HK-2 (cell line): ENCODE results near the gene RHCE.
"Not testable (repeated sequence)": the region's sequence is repeated elsewhere in the genome, so short reads cannot be mapped to it uniquely, and the experiment has no call there.

Experiments used
- DNase-seq: peaks from one replicate; pipeline ENCODE4 v3.0.0-alpha.2; 2018; ENCODE audit not compliant: unreplicated experiment

The RHCE gene

DNA sequence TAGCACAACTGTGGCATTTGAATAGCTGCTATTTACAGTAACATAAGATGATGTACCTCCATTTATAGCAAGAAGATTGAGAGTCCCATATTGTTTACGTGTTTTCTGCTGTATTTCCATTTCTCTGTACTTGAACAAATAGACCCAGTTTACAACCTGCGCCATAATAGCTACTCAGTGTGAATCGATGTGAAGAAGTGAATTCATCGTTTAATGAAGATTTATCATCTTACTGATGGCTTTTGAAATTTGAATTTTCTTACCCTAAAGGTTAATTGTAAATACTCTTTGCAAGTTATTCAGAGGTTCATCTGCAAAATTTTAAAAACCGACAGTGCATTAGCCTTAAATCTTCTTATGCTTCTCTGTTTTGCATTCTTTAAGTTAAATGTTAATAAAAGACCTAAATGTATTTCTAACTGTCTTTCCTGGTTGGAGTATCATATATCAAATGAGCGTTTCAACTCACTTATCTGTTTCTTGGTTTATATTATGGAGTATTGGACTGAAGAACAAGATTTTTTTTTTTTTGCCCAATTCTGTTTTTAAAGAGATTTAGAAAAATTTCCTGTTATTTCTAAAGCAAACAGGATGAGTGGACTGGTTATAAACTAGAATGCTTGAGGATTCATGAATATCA lies 12.2 kb upstream of the RHCE start:
- no peak for DNase-seq

GRCh38 chr1:25431955-25432719 lies 11.5 kb upstream of the RHCE start:
- no peak for DNase-seq

GRCh38 chr1:25430967-25431881 lies 10.6 kb upstream of the RHCE start:
- DNase-seq = no peak

- peak; percentile 98 for DNase-seq
These were observed 9.7 kb upstream of the RHCE start, which contains the start of gene MACO1 for GRCh38 chr1:25430073-25430966. Gene MACO1 (plus strand): TSS chr1:25430897. CDS start chr1:25431099, 202 bp downstream.

DNA sequence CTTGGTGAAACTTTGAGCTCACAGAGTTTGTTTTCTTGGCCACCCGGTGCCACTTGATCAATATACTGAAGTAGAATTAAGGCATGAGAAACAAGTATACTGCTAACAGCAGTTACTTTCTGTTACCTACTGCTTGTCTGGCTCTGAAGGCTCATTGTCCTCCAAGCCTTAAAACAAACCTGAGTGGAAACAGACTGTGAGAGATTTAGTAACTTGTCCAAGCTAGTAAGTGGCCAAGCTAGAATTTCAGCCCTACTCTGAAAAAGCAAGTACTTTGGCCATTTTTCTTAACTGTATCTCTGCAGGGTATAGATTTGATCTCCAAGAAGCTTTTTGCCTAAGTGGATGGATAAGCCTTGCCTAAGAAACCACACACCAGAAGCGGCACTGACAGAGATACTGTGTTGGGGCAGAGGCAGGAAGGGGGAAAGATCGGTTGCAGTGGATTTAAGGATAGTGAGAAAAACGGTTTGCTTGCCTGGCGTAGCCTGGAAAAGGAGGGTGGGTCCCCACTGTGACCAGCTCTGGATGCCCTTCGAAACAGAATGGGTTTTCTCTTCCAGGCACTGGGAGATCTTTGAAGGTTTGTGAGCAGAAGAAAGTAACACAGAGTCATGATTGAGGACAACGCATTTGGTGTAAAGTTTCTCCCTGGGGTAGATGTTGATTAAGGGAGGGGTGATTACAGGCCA lies 8.0 kb upstream of the RHCE start:
- no peak for DNase-seq

DNA sequence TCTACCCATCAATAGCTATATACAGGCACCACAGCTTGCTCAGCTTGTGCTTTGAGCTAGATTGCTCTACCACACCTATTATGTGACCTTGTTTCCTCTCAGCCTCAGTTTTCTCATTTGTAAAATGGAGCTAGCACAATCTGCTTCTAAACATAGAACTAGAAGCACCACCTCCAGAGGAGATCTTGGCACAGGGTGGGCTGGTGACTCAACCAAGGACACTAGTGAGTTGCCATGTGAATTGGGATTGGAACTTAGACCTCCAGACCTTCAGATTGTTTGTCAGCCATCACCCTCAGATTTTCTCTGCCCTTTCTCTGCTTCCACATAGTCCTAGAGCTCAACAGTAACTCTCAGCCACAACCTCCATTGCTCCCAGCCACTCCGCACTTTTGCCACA lies 7.1 kb upstream of the RHCE start:
- DNase-seq = no peak

DNA sequence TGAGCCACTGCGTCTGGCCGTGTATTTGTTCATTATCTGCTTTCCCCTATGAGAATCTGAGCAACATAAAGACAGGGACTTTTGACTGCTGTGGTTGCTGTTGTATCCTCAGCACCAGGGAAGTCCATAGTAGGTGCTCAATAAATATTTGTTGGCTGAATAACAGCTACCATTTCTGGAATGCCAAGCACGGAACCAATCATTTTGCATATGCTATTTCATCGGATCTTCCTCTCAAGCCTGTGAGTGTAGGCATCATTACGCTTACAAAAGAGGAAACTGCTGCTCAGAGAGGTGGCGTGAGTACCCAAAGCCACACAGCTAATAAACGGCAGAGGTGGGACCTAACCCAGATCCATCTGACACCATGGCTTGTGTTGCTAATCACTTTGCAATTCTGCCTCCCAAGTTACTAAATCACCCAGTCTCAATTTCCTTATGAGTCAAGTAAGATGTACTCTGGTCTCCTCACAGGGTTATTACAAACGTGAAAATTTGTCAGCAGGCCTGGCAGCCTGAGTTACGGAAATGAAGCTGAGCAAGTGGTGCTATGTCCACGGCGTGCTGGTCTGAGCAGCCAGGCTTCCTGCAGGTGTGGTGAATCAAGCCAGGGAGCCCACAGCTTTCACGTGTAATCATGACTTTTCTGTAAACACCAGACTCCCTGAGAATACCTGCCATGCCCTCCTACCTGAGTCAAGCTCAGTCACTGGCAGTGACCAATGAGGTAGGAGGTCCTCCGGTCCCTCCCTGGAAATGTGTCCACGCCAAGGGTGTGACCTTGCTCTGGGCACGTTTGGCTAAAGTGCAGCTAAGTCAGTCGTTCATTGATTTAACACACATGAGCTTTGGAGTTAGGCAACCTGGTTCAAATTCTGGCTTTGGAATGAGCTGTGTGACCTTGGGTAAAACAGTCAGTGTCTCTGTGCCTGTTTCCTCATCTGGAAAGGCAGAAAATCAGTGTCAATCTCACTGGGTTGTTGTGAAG lies 4.8 kb upstream of the RHCE start:
- no peak for DNase-seq

DNA sequence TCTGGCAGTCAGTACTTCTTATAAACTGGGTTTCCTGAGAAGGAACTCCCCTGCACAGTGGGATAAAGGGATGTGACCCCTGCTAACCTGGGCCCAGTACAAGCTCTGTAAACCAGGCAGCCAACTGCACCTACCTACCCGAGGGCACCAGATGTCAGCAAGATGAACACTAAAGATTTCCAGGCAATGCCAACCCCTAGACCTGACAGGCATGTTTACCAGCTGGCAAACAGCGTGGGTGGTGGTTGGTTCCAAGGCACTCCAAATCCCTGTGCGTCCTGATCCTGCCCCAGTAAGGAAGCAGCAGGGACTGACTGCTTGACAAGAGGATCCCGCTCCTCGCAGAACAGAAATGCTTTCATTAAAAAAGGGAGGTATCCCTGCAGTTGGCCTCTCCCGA lies 2.6 kb upstream of the RHCE start:
- DNase-seq = not testable (repeated sequence)

DNA sequence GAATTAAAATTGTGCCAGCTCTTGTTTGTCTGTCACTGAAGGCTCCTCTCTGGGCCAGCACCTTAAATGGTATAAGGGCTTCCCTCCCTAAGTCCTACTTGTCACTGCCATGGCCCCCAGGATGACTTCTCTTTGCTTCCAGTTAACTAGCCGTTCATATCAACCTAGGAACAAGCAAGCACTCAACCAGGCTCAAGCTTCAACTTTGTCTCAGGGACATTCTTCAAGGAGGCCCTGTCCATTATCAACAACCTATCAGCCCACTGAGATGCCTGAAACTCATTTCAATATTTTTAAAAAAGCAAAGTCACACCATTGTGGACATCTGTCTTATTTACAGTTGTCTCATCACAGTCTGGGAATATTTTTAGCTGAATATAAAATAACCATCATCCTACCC lies 1.3 kb downstream of the RHCE start:
- not testable (repeated sequence) for DNase-seq

GRCh38 chr1:25417280-25417679 lies 3.3 kb downstream of the RHCE start:
- not testable (repeated sequence) for DNase-seq

- not testable (repeated sequence) for DNase-seq
These were observed 6.0 kb downstream of the RHCE start for GRCh38 chr1:25414578-25414977.

DNA sequence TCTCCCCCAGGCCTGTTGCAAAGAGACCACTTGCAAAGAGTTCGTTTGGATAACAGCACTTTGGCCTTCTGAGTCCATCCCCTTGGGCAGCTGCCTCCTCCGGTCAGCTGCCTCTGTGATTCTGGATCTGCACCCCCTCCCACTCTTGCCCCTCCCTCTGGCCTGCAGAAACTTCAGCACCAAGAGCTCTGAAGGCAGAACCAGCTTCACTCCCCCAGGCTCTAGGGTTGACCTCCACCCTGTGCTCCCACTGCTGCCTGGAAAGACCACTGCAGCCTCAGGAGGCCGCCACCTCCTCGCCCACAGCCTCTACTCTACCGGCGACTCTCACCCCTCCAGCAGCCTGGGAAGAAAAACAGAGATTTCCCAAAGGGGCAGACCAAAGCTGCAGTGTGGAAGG lies 6.5 kb downstream of the RHCE start:
- not testable (repeated sequence) for DNase-seq

GRCh38 chr1:25412872-25413623 lies 7.6 kb downstream of the RHCE start:
- not testable (repeated sequence) for DNase-seq

DNA sequence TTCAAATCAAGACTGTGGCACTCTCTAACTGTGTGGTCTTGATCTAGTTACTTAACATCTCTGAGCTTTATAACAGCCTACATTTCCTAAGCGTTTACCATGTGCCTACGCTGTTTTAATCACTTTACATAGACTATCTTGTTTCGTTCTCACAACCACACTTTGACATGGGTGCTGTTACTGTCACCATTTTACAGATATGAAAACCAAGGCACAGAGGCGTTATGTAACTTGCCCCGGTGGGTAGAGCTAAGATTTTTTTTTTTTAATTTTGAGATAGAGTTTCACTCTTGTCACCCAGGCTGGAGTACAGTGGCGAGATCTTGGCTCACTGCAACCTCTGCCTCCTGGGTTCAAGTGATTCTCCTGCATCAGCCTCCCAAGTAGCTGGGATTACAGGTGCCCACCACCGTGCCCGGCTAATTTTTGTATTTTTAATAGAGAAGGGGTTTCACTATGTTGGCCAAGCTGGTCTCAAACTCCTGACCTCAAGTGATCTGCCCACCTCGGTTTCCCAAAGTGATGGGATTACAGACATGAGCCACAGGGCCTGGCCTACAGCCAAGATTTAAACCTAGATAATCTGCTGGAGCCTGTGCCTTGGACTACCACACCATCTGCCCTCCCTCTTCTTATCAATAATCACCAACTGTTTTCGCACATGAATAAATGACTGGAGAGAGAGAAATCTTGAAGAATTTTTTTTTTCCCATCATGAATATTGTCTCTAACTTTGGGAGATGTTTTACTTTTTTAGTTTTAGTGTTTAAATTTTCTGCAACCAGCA lies 10.8 kb downstream of the RHCE start:
- DNase-seq = not testable (repeated sequence)

DNA sequence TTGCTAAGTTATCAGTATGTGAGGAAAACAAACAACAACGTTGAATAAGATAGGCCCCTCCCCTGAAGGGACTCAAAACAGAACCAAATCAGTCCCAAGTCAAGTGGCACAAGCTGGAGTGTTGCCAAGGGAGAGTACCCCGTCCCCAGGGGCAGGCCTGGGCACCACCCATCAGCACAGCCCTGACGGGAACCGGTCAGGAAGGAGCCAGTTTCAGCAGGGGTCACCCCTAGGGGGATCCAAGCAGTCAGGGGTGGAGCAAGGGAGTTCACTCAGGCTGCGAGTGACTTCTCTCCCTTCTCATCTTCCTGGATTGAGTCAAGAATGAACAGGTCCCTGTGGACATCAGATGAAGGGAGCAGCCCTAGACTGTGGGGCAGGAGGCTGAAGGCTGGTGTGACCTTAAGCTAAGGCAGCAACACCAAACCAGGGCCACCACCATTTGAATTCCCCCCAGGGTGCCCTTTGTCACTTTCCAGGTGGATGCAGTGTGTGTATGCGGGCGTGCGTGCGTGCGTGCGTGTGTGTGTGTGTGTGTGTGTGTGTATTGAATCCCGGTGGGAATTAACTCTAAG lies 14.8 kb downstream of the RHCE start:
- DNase-seq = not testable (repeated sequence)

GRCh38 chr1:25402947-25403803 lies 17.4 kb downstream of the RHCE start:
- DNase-seq = not testable (repeated sequence)
